NCI-H748 (cell line): Measurements from ENCODE around the gene MAPRE2.
"Not testable (repeated sequence)": the region's sequence is repeated elsewhere in the genome, so short reads cannot be mapped to it uniquely, and the experiment has no call there.

ENCODE experiments used
- DNase-seq: peaks from one replicate; lab custom pipeline; 2025; ENCODE audit not compliant: unreplicated experiment; lab: John Stamatoyannopoulos, UW

MAPRE2 gene

DNA sequence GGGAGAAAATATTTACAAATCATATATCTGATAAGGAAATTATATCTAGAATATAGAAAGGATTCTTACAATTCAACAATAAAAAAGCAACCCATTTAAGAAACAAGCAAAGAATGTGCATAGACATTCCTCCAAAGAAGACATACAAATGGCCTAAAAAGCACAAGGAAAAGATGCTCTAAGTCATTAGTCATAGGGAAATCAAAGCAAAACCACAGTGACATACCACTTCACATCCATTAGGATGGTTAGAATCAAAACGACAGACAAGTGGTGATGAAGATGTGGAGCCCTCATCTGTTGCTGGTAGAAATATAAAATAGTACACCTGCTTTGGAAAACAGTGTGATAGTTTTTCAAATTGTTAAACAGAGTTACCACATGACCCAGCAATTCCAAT is 48.2 kb downstream of the MAPRE2 start:
- no peak for DNase-seq

DNA sequence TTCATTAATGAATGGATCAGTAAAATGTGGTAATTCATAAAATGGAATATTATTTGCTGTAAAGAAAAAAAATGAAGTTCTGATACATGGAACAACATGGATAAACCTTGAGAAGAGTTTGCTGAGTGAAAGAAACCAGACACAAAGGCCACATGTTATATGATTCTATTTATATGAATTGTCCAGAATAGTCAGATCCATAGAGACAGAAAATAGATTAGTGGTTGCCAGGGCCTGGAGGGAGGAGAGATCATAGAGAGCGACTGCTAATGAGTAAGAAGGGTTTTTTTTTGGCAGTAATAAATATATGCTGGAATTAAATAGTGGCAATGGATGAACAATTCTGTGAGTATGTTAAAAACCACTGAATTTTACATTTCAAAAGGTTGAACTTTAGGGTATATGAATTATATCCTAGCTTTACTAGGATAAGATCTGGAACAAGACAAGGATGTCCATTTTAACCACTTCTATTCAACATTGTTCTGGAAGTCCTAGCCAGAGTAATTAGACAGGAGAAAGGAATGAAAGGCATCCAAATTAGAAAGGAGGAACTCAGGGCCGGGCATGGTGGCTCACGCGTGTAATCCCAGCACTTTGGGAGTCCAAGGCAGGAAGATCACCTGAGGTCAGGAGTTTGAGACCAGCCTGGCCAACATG is 48.8 kb downstream of the MAPRE2 start:
- no peak for DNase-seq

DNA sequence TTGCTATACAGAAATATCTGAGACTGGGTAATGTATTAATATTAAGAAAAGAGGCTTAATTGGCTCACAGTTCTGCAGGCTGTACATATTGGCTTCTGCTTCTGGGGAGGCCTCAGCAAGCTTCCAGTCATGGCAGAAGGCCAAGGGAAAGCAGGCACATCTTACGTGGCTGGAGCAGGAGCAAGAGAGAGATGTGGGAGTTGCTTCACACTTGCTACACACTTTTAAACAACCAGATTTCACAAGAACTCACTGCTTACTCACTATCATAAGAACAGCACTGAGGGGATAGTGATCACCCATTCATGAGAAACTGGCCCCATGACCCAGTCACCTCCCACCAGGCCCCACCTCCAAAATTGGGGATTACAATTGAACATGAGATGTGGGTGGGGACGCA is 50.6 kb downstream of the MAPRE2 start:
- DNase-seq, result no peak

DNA sequence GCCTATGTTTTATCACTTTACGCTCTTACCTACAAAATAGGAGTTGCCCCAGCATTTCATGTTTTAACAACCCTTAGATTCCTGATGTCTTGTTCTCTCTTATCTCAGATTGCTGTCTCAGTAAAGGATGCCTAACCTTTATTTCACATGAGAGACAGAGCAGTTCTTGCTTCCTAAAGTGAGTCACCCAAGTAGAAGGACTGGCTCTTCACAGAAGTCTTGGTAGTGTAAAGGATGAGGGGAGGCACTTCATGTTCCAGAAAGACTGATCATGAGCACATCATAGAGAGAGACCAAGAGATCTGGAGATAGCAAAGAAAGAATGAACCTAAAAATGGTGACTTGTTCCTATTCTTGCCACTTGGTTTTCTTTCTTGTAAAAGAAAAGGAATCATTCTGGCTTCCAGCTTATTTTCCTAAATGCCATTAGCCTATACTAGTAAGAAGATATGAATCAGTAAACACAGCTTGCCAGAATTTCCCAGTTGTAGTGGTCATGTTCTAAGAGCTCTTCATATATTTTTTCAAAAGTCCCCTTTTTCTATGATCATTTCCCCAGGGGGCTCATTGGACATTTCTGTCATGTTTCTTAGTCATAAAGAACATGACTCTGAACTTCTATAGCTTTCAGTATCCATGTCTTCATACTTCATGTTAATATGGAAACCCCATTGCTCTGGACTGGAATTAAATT is 54.9 kb downstream of the MAPRE2 start:
- DNase-seq, result no peak

DNA sequence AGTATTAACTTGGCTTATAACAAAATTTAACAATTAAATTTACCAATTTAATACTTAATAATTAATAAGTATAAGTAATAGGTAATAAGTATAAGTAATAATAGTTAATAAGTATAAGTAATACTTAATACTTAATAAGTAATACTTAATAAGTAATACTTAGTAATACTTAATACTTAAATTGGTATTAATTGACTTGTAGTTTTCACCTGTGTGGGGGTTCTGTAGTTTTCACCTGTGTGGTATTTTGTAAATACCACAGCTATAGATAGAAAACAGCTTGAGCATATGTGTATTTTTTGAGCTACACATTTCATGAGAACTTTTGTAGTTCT is 55.4 kb downstream of the MAPRE2 start:
- DNase-seq, result no peak

DNA sequence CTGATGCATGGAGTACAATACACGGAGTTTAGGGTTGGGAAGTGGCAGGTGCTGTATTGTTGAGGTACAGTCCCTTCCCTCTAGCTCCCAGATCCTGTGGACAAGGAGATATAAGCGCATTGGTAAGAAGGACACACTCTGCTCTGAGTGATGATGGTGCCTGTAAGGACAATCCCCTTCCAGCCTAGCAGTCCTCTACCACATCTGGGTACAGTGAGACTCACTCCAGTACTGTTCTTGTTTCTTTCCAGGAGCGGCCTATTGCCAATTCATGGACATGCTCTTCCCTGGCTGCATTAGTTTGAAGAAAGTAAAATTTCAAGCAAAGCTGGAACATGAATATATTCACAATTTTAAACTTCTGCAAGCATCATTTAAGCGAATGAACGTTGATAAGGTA is 56.0 kb downstream of the MAPRE2 start:
- no peak for DNase-seq

DNA sequence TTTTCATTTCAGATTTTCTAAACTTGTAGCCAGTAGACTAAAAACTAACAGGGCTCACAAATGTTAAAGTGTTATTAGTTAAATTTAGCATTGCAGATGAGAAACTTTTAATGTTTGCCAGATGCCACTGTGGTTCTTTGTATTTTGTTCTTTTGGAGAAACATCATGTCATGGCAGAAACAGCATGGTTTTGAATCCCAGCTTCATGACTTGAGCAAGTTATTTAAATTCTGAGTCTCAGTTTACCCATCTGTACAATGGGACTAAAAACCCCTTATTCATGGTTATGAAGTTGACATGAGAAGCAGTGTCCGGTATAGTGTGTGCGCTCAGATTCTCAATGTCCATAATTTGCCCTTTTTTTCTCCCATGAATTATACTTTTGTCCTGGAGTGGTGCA is 56.5 kb downstream of the MAPRE2 start:
- DNase-seq, result no peak

DNA sequence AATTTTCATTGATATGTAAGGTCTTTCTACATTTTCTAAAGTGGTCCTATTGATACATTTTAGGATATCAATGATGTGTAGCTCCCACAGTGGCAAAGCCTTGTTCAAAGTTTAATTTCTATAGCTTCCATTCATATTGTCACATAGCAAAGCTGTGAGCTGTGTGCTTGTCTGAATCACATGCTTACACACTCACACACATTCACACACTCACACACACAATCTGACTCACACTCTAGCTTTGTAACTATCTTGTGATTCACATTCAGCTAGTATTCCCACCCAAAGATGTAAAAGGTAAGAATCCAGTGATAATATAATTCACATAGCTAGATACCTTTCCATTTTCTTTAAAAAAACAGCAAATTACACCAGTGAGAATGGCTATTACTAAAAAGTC is 58.7 kb downstream of the MAPRE2 start:
- DNase-seq, result no peak

DNA sequence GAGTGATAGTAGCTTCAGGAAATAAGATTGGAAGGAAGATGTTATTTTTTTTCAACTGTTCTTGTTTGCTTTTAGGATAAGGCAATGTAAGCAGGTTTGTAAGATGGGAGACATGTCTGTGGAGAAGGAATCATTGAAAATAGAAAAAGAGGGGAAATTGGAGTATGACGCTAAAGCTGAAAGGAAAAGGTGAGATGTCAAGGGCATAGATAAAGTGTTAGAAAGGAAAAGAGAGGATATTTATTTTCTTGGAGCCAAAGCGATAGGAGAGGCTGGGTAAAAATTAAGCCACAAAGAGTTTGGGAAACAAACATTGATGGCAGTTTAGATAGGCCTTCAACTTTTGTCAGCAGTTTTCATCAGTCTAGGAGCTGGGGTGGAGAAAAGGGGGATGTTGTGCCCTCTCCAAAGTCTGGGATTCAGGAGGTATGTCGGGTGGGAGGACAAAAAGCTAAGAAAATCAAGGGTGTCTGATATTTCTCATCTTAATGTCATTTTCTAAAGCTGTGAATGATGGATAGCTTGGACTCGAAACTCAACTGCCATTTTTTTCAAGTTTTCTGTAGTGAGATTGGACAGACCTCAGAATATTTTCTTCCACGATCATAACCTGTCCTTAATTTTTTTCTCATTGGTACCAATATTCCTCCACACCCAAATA is 63.3 kb downstream of the MAPRE2 start:
- DNase-seq, result no peak

DNA sequence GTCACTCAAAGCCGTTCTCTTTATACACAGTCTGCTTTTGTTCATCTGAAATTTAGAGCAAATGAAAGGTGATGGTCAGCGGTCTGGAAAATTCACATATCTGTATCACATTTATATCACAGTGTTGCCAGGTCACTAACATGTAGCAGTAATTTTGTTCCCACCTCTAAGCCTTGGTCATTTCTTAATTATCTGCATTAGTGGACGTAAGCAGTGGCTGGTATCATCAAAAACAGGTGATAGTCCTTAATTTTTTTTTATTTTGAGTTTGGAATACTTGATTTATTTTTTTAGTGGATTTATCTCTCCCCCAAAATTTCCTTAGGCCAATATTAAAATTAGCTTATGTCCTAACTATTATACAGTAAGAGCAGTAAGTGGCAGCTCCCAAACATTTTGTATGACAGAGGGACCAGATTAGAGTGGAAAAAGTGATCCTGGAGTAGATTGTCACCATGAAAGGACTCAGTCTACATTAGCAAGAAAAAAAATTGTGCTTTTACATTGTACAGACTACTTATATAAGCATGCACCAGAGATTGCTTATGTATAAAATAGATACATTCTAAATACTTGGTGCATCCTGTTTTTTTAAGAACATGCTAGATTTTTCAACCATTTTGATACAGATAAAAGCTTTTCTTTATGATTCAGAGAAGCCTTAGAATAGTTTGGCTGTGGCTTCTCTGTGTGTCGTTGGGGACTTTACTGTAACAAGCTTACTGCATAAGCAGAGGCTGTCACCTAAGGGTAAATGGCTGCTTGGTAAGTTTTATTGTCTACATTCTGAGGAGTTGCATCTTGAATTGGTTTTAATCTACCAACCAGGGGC is 65.0 kb downstream of the MAPRE2 start:
- DNase-seq, result no peak

DNA sequence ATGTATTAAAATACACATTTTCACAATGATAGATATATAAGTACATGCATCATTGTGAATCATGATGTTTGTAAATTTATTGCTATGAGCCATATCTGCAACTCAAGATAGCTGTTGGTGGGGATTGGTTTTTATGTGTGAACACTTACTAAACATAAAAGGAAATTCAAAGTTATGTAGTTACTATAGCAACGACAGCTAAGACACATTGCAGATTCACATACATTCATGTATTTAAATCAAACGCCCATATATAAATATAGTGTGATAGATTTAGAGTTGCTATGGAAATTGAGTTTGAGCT is 65.6 kb downstream of the MAPRE2 start:
- no peak for DNase-seq

DNA sequence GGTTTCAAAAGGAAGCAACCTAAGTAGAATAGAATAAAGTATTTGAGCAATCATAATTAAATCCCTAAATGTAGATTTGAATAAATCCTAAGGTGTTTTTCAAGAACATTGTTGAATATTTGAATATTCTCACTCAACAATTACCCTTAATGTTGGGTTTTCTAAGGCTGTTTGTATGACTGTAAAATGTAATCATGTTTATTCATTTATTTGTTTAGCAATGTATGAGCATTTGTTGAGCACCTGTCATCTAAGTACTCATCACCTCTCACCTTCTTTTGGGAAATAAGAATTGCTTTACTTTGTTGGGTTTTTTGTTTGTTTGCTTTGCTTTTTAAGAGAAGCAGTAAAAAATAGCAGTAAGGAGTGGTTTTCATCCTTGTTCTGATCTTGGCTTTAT is 66.0 kb downstream of the MAPRE2 start:
- DNase-seq, result no peak

DNA sequence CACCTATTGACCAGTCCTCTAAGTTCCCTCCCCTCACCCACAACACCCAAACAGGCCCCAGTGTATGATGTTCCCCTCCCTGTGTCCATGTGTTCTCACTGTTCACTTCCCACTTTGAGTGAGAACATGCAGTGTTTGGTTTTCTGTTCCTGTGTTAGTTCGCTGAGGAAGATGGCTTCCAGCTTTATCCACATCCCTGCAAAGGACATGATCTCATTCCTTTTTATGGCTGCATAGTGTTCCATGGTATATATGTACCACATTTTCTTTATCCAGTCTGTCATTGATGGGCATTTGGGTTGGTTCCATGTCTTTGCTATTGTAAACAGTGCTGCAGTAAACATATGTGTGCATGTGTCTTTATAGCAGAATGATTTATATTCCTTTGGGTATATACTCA is 66.9 kb downstream of the MAPRE2 start:
- DNase-seq, result not testable (repeated sequence)

DNA sequence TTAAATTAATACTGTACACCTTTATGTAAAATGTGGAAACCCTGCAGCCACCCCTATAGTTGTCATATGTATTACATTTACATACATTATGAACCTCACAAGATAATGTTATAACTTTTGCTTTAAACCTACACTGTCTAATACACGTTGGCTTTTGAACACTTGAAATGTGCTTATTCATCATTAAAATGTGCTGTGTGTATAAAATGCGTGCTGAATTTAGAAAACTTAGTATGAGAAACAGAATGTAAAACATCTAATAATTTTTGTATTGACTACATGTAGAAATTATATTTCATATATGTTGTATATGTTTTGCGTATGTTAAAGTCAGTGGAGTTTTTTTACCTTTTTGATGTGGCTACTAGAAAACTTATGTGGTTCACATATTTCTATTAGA is 68.8 kb downstream of the MAPRE2 start:
- no peak for DNase-seq

DNA sequence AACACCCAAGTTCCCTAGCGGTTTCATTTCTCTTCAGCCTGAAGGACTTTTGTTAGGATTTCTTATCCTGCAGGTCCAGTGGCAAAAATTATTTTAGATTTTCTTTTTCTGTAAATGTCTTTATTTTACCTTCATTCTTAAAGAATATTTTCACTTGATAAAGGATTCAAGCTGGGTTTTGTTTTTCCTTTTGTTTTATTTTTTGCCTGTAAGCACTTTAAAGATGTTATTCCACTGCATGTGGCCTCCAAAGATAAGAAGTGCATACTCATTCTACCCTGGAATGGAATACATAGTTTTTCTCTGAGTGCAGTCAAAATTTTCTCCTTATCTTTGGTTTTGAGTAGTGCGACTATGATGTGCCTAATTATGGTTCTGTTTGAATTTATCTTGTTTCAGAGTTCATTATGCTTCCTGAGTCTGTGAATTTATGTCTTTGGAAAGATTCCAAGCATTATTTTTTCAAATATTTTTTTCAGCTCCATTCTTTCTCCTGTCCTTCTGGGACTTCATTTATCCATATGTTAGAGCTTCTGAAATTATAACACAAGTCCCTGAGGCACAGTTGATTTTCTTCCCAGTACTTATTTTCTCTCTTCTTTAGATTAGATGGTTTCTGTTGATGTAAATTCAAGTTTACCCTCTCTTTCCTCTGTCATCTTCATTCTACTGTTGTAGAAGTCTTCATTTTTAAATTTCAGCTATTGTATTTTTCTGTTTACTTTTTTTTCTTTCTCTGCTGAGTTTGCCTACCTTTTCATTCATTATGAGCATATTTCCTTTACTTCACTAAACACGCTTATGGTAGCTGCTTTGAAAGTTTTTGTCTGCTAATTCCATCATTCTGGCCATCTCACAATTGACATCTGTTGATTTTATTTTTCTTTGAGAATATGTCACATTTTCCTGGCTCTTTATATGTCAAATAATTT is 69.6 kb downstream of the MAPRE2 start:
- no peak for DNase-seq

DNA sequence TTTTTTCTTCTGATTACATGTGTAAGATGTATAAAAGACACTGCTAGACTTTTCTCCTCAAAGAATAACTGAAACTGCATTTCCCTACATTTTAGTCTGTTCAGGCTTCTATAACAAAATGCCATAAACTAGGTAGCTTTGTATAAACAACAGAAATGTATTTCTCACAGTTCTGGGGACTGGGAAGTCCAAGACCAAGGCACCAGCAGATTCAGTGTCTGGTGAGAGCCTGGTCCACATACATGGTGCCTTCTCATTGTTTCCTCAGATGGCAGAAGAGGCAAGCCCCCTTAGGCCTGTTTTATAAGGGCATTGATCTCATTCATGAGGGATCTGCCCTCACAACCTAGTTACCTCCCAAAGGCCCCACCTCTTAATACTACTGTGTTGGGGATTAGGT is 71.5 kb downstream of the MAPRE2 start:
- DNase-seq, result no peak

DNA sequence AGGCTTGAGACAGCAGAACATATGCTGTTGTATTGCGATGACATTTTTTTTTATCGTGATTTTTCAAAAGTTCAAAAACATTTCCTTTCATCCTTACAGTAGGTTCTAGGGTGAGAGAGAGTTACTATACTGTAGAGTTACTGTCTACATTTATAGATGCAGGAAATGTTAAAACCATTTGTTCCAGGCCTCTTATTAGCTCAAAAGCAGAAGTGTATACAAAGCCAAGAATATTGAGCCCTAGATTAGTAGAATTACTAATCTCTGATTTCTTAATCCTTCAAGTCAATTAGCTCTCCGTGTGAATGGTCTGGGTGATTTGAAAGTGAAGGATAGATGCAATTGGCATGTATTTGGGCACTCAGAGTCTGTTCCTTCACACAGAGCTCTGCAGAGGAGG is 73.1 kb downstream of the MAPRE2 start:
- DNase-seq, result no peak

DNA sequence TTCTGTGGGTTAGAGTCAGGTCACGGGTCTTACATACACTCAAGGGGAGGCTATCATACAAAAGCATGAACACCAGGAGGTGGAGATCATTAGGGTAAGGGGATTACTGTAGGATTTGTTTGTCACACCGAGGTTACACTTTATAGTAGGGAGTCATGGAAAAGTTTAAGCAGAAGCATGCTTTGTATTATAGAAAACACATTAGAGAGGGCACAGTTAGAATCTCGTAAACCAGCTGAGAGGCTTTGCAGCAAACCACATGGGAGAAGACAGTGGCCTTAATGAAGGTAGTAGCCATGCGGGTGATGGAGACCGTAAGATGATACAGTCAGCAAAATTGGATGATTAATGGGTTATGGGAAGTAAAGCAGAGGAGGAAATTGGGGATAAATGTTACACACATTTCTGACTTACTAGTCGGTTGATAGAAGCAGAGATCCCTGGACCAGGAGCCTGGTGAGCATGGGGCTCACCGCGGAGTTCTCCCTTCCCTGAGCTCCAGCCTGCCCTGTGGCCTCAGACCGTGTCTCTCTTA is 75.6 kb downstream of the MAPRE2 start:
- no peak for DNase-seq

DNA sequence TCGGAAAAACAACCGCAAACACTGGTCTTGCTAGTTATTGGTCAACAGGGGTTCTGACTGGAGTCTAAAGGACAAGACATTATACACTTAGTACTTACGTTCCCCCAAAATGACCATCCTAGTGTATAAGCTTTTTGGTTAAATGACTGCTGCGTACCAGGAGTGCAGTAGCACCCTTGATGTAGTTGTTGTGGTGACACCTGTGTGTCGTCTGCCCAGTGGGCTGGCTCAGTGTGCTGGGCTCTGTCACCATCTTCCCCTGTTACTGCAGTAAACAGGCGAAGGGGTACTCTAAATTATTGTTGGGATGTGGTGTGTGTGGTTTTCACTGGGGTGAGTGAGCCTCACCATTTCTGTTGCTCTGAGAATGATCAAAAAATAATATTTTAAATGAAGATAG is 76.2 kb downstream of the MAPRE2 start:
- no peak for DNase-seq

DNA sequence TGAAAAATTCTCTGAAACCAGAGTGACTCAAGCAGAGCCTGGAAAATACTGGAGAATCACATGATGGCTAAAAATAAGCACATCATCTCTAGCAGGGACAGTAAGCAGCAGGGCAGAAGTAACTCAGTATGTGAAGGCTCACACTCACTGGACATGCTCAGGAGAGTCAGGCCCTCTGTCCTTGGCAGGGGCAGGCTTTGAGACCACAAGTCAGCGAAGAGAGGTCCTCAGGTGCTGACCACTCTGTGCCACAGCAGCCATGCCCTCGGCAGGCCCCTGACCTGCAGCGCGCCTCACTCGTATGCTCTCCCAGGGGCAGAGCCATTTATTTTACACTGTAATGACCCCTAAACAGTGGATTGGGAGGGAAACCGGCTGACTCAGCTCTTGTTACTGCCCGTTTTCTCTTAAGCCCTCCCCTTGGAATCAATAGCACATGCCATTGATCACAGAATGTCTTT is 76.8 kb downstream of the MAPRE2 start:
- DNase-seq, result no peak

DNA sequence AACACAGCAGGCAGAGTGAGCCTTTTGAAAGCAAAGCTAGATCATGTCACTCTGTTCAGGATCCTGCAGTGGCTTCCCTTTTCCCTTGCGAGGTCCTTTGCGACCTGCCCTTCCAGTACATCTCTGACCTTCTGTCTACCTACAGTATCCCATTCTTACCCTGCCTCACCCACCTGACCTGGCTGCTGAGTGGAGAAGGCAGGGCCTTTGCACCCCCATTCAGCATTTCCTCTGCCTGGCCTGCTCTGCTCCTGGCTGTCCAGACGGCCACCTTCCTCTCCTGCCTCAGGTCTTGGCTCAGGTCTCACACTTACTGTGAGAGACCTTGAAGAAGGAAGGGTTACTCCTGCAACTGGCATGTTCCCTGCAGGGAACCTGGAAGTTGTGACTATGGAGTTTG is 77.4 kb downstream of the MAPRE2 start:
- no peak for DNase-seq
